GM18502 (cell line): ENCODE results near the gene RFXAP.
A peak's percentile ranks its signal among the peaks of the same experiment; 100 is the strongest.
"Not testable (repeated sequence)": the region's sequence is repeated elsewhere in the genome, so short reads cannot be mapped to it uniquely, and the experiment has no call there.

ENCODE experiments used
- ATAC-seq: cut with Tn5 transposase; IDR thresholded peaks from one replicate; pipeline ENCODE4 v1.9.1; 2021; ENCODE audit warnings: mild to moderate bottlenecking; ENCODE audit not compliant: unreplicated experiment, poor library complexity

Gene RFXAP

GRCh38 chr13:36818804-36819738 lies at the start of gene RFXAP:
RFXAP (plus strand) TSS chr13:36819222; CDS start chr13:36819358, 136 bp downstream.
- ATAC-seq = peak; percentile 89

GRCh38 chr13:36769545-36769944 lies 49.5 kb upstream of the RFXAP start:
- peak; percentile 24 for ATAC-seq

GRCh38 chr13:36770741-36771140 lies 48.3 kb upstream of the RFXAP start:
- no peak for ATAC-seq

- ATAC-seq = no peak
Measured at GRCh38 chr13:36772853-36773252, 46.2 kb upstream of the RFXAP start.

GRCh38 chr13:36774931-36775330 lies 44.1 kb upstream of the RFXAP start:
- no peak for ATAC-seq

- ATAC-seq = no peak
Measured at GRCh38 chr13:36776175-36776574, 42.8 kb upstream of the RFXAP start.

GRCh38 chr13:36778083-36778671 lies 40.8 kb upstream of the RFXAP start:
- peak; percentile 90 for ATAC-seq

GRCh38 chr13:36783890-36784289 lies 35.1 kb upstream of the RFXAP start:
- ATAC-seq = no peak

- ATAC-seq = not testable (repeated sequence)
Measured at GRCh38 chr13:36786175-36786574, 32.8 kb upstream of the RFXAP start.

- no peak for ATAC-seq
Measured at GRCh38 chr13:36787181-36787580, 31.8 kb upstream of the RFXAP start.

- ATAC-seq = no peak
Measured at GRCh38 chr13:36788276-36788675, 30.7 kb upstream of the RFXAP start.

GRCh38 chr13:36789061-36789460 lies 30.0 kb upstream of the RFXAP start:
- ATAC-seq = no peak

GRCh38 chr13:36789730-36790129 lies 29.3 kb upstream of the RFXAP start:
- ATAC-seq = no peak

- no peak for ATAC-seq
Measured at GRCh38 chr13:36794706-36795105, 24.3 kb upstream of the RFXAP start.

- ATAC-seq = no peak
Measured at GRCh38 chr13:36795463-36795862, 23.6 kb upstream of the RFXAP start.

- ATAC-seq = no peak
Measured at GRCh38 chr13:36796052-36796451, 23.0 kb upstream of the RFXAP start.

- no peak for ATAC-seq
Measured at GRCh38 chr13:36801035-36801434, 18.0 kb upstream of the RFXAP start.

GRCh38 chr13:36804588-36804987 lies 14.4 kb upstream of the RFXAP start:
- ATAC-seq = no peak

GRCh38 chr13:36806102-36806501 lies 12.9 kb upstream of the RFXAP start:
- peak; percentile 48 for ATAC-seq

GRCh38 chr13:36807616-36808015 lies 11.4 kb upstream of the RFXAP start:
- ATAC-seq = no peak

- no peak for ATAC-seq
Measured at GRCh38 chr13:36813225-36813624, 5.8 kb upstream of the RFXAP start.

- ATAC-seq = no peak
Measured at GRCh38 chr13:36814465-36814864, 4.6 kb upstream of the RFXAP start.
